ENCODE measurements around the gene MAF.
A peak's percentile ranks its signal among the peaks of the same experiment; 100 is the strongest.

The MAF gene

DNA sequence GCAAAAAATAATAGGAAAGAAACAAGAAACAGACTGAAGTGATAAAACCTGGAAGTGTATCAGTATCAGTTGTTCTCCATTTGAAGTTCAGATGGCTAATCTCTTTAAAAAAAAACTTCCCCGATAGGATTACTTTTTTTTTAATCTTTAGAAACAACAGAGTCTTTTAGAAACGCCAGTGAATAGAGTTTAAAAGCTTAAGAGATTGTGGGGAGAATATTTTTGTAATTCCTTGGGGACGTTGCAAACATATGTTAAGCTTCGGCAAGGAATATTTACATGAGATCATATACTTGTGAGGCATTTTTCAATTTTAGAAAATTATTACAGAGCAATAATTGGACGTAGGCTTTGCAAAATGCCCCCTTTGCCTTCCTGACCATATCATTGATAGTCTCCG, 13.2 kb downstream of the MAF start:
- DNase-seq: peak; percentile 26

DNA sequence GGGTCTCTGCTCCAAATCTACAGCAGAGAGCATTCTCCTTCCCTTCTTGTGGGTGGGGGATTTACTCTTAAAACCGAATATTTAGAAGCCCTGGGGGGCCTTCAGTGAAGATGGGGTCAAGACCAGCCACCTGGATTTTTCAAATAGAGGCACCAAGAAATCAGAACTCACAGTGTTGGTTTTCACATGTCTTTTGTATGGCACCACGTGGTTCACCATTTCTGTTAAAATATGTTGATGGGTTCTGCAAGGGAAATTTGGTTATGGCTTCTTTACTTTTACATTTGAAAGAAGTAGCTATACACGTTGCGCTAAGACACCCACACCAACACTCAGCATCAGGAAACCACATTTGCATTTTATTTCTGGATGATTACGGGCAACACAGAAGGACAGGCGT, 17.7 kb downstream of the MAF start:
- DNase-seq: no peak

DNA sequence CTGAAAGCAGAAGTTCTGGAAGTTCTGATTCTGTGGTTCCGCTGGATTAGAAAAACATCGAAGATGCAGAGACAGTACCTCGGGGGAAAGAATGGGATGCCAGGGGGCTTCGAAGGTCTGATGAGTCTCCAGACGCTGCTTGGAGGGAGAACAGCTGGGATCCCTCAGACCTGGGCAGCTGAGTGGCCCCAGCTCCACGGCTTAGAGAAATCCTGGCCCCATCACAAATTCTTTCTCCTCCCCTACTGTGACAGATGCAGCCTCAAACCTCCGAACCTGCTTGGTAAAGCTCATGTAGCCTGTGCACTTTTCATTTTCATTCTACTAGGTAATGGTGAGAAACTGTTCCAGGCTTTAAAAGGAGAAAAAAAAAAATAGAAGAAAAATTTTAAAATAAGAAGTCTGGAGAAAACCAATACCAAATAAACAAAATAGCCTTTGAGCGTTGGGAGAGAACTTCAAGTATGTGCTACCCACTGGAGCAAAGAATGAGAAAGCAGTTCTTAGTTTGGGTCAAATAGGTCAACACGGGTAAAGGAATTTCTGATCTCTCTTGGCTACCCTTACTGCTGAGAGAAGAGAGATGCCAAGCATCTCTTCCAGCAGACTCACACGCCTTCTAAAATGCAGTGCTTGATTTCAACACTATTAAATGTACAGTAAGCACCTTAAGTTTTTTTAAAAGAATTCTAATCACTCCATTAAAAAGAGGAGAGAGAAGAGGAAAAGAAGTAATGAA, 19.9 kb downstream of the MAF start:
- no peak for DNase-seq

GRCh38 chr16:79576602-79577001, 23.9 kb downstream of the MAF start:
- no peak for DNase-seq

DNA sequence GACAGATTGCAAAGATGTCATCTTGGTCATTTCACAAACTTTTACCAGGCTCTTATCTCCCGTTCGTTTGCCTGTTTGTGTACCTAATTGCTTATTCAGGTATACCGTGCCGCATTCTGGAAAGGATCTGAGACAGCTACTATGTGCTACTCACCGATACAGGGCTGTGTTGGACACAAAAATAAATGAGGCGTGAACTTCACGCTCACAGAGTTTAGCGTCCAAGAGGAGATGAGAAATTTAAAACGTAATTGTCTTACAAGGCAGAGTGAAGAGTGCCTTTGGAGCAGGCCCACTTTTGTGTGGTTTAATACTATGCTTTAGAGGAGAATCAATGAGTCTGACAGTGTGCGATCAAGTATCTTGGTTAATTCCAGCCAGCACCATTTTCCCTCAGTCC, 26.7 kb downstream of the MAF start:
- no peak for DNase-seq

DNA sequence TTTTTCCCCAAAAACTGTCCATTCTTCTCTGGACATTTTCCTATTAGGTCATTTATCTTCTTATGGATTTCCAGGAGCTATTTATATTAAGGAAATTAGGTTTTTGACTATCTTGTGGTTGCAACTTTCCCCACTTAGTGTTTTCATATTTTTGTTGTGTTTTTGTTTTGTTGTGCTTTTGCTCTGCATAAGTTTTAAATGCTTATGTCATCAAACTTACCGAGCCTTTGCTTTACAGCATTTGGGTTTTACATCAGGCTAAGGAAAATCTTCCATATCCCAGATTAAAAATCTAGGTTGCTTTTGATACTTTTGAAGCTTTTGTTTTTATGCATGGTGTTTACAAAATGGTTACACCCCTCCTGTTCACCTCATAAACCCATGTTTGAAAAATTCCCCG, 27.5 kb downstream of the MAF start:
- no peak for DNase-seq

DNA sequence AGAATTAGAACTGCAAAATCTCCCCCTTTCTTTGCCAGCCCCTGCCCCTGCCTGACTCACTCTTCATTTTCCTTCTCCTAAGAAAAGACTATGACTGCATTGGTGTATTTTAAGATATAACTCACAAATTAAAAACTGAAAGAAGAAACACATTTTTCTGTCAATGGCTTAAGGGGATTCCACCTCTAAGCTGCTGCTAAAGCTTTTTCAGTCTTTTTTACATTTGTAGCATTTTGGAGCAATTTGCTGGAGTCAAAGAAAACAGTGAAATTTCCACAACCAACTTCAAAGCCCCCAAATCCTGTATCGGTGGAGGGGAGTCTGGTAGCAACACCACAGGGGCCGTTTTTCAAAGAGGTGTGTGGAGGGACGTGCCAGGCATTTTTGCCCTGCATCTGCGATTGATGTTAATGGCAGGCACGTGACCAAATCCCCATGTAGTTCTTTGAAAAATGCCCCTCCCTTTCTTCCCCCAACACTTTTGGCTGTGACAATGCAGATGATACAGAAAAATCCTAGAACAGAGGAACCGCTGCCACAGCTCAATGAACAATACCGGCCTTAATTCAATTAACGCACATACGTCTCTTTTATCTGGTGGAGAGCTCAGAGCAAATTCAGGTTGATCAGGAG, 28.5 kb downstream of the MAF start:
- DNase-seq: no peak

GRCh38 chr16:79571065-79571902, 29.3 kb downstream of the MAF start:
- DNase-seq: no peak

DNA sequence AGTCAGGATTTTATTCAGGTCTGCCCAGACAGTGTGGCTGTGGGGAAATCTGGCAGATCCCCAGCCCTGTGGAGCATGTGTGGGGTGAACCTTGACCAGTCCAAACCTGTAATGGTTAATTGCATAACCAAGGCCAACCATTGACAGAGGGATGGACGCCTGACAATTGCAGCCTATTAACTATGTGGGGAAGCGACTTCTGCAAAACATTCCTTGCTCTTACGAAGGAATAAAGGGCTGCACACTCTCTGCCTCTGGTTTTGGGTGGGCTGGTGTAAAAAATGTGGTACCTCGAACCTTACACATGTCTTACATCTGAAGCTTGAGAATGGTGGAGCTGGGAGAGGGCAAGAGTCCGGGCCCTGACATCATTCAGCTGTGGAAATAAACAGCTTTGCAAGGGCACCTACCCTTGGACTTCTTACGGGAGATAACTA, 35.8 kb downstream of the MAF start:
- DNase-seq: no peak

GRCh38 chr16:79563921-79564320, 36.6 kb downstream of the MAF start:
- peak; percentile 11 for DNase-seq

GRCh38 chr16:79562166-79562823, 38.2 kb downstream of the MAF start:
- DNase-seq: no peak

- no peak for DNase-seq
These were observed 38.8 kb downstream of the MAF start for GRCh38 chr16:79561729-79562128.

- no peak for DNase-seq
These were observed 39.6 kb downstream of the MAF start for GRCh38 chr16:79560923-79561322.

GRCh38 chr16:79560318-79560717, 40.2 kb downstream of the MAF start:
- no peak for DNase-seq

DNA sequence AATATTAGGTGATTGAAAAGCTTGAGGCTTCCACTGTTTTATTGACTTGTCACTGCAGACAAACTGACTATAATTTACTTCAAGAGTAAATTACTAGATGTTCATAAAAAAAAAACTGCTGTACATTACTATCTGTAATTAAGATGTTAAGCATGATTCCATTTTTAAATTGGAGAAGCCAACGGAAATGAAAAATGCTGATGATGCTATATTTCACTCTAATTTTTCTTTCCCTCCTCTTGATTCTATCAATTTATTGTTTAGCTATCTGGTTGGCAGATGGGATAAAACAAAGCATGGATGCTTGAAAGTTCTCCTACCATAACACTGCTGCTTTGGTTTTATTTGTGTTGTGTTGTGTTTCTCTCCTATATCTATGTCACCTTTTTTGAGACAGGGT, 41.0 kb downstream of the MAF start:
- DNase-seq: no peak

DNA sequence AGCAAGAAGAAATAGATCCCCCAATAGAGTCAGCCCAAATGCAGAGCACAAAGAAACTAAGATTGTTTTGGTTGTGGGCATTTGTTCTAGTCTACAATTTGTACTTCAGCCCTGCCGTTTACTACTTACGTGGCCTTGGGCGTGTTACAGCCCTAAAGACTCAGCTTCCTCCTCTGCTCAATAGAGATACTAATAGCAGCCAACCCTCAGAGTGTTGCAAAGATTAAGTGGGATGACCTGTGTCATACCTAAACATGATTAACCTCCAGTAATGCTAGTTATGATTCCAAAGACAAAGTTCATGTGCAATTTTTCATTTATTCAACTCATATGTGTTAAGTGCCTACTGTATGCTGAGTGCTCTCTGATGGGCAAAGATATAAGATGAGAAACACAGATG, 43.1 kb downstream of the MAF start:
- DNase-seq: no peak

- no peak for DNase-seq
These were observed 45.6 kb downstream of the MAF start for GRCh38 chr16:79554912-79555311.

- DNase-seq: no peak
These were observed 50.2 kb downstream of the MAF start for GRCh38 chr16:79550373-79550772.

GRCh38 chr16:79547085-79547484, 53.5 kb downstream of the MAF start:
- no peak for DNase-seq

All from NCI-H82 (cell line).